Measurements from ENCODE around the gene WDFY2.

The WDFY2 gene

GRCh38 chr13:51620165-51620983 is 36.1 kb downstream of the WDFY2 start:
- DNase-seq (no peak), ATAC-seq (ENCODE audit: insufficient read depth, low read depth) (no peak)
- H3K9me3 ChIP-seq (ENCODE audit: insufficient read depth, low read length, severe bottlenecking) = no peaks in the 10 kb centered on the region
- no peak overlapping the region for H3K4me3 ChIP-seq (ENCODE audit: low read depth in 1 of 2, low read length in 2 of 2)
- no peak overlapping the region for H3K4me2 ChIP-seq (ENCODE audit: insufficient read depth, low read length)
- no peaks in the 10 kb centered on the region for H3K36me3 ChIP-seq (ENCODE audit: insufficient read depth, low read length)
- peaks cover 2% of the 10 kb centered on the region; the same call in 1 of the 2 replicates for H4K20me1 ChIP-seq (ENCODE audit: insufficient read depth, low read length)
- no peaks in the 10 kb centered on the region for H3K27me3 ChIP-seq (ENCODE audit: insufficient read depth, low read length, poor library complexity)
- no peak overlapping the region for H3K9ac ChIP-seq (ENCODE audit: low read depth, low read length)
- H3K79me2 ChIP-seq (ENCODE audit: insufficient read depth, low read length) = no peaks in the 10 kb centered on the region
- TF ChIP-seq EZH2 (IDR thresholded peaks at IDR 0.05; ENCODE audit: borderline replicate concordance, low read depth, low read length, severe bottlenecking) (no peak), CTCF (IDR thresholded peaks at IDR 0.05; ENCODE audit: borderline replicate concordance, extremely low read depth, low read length, poor library complexity, severe bottlenecking) (no peak)
- H3K27ac ChIP-seq (ENCODE audit: low read length) = no peak overlapping the region
- peaks cover 24% of the 10 kb centered on the region for H3K4me1 ChIP-seq (ENCODE audit: insufficient read depth, low read length)
- H2AFZ ChIP-seq (ENCODE audit: low read depth, low read length) = no peak overlapping the region

- ATAC-seq (ENCODE audit: insufficient read depth, low read depth) = no peak
- Histone ChIP-seq H3K9me3 (ENCODE audit: insufficient read depth, low read length, severe bottlenecking) (no peaks in the 10 kb centered on the region), H3K9ac (ENCODE audit: low read depth, low read length) (no peak overlapping the region), H3K36me3 (ENCODE audit: insufficient read depth, low read length) (no peaks in the 10 kb centered on the region), H3K79me2 (ENCODE audit: insufficient read depth, low read length) (peaks cover 5% of the 10 kb centered on the region; the same call in 1 of the 2 replicates), H3K4me1 (ENCODE audit: insufficient read depth, low read length) (peaks cover 24% of the 10 kb centered on the region), H2AFZ (ENCODE audit: low read depth, low read length) (no peak overlapping the region), H4K20me1 (ENCODE audit: insufficient read depth, low read length) (peaks cover 3% of the 10 kb centered on the region; the same call in 1 of the 2 replicates), H3K4me3 (ENCODE audit: low read depth in 1 of 2, low read length in 2 of 2) (no peak overlapping the region), H3K27ac (ENCODE audit: low read length) (no peak overlapping the region), H3K4me2 (ENCODE audit: insufficient read depth, low read length) (no peak overlapping the region), H3K27me3 (ENCODE audit: insufficient read depth, low read length, poor library complexity) (no peaks in the 10 kb centered on the region)
- no peak for TF ChIP-seq CTCF (IDR thresholded peaks at IDR 0.05; ENCODE audit: borderline replicate concordance, extremely low read depth, low read length, poor library complexity, severe bottlenecking)
- no peak for TF ChIP-seq EZH2 (IDR thresholded peaks at IDR 0.05; ENCODE audit: borderline replicate concordance, low read depth, low read length, severe bottlenecking)
- no peak for DNase-seq
Measured at GRCh38 chr13:51621602-51622001, 37.3 kb downstream of the WDFY2 start.

- no peaks in the 10 kb centered on the region for H3K27me3 ChIP-seq (ENCODE audit: insufficient read depth, low read length, poor library complexity)
- ATAC-seq (ENCODE audit: insufficient read depth, low read depth) = peak; percentile 81
- H3K4me2 ChIP-seq (ENCODE audit: insufficient read depth, low read length) = peak overlapping the region; percentile 16; the same call in 1 of the 2 replicates
- no peak overlapping the region for H2AFZ ChIP-seq (ENCODE audit: low read depth, low read length)
- H3K79me2 ChIP-seq (ENCODE audit: insufficient read depth, low read length) = peaks cover 10% of the 10 kb centered on the region; the same call in 1 of the 2 replicates
- peaks cover 24% of the 10 kb centered on the region for H3K4me1 ChIP-seq (ENCODE audit: insufficient read depth, low read length)
- peak; percentile 17 for DNase-seq
- H3K4me3 ChIP-seq (ENCODE audit: low read depth in 1 of 2, low read length in 2 of 2) = no peak overlapping the region
- no peaks in the 10 kb centered on the region for H3K9me3 ChIP-seq (ENCODE audit: insufficient read depth, low read length, severe bottlenecking)
- no peak for TF ChIP-seq EZH2 (IDR thresholded peaks at IDR 0.05; ENCODE audit: borderline replicate concordance, low read depth, low read length, severe bottlenecking)
- TF ChIP-seq CTCF (IDR thresholded peaks at IDR 0.05; ENCODE audit: borderline replicate concordance, extremely low read depth, low read length, poor library complexity, severe bottlenecking) = no peak
- H3K27ac ChIP-seq (ENCODE audit: low read length) = peak overlapping the region; percentile 3
- H3K9ac ChIP-seq (ENCODE audit: low read depth, low read length) = no peak overlapping the region
- no peaks in the 10 kb centered on the region for H3K36me3 ChIP-seq (ENCODE audit: insufficient read depth, low read length)
- H4K20me1 ChIP-seq (ENCODE audit: insufficient read depth, low read length) = peaks cover 12% of the 10 kb centered on the region
Measured at GRCh38 chr13:51623473-51623872, 39.2 kb downstream of the WDFY2 start.
